GM18520 (cell line): ENCODE measurements around the gene CD93.

ENCODE experiments used
- ATAC-seq: cut with Tn5 transposase; IDR thresholded peaks from one replicate; pipeline ENCODE4 v1.9.1; 2021; ENCODE audit not compliant: unreplicated experiment

The CD93 gene

GRCh38 chr20:23120936-23121750 lies 35.0 kb upstream of the CD93 start:
- ATAC-seq, result no peak

- no peak for ATAC-seq
These were observed 34.1 kb upstream of the CD93 start for GRCh38 chr20:23120261-23120660.

- ATAC-seq, result no peak
These were observed 33.5 kb upstream of the CD93 start for GRCh38 chr20:23119456-23120216.

- no peak for ATAC-seq
These were observed 32.6 kb upstream of the CD93 start for GRCh38 chr20:23118766-23119165.

GRCh38 chr20:23118144-23118543 lies 32.0 kb upstream of the CD93 start:
- no peak for ATAC-seq

- ATAC-seq, result no peak
These were observed 31.6 kb upstream of the CD93 start for GRCh38 chr20:23117738-23118137.

- no peak for ATAC-seq
These were observed 30.4 kb upstream of the CD93 start for GRCh38 chr20:23116311-23117089.

- ATAC-seq, result no peak
These were observed 29.7 kb upstream of the CD93 start for GRCh38 chr20:23115822-23116221.

GRCh38 chr20:23114448-23115082 lies 28.4 kb upstream of the CD93 start:
- no peak for ATAC-seq

GRCh38 chr20:23114018-23114417 lies 27.9 kb upstream of the CD93 start:
- ATAC-seq, result no peak

GRCh38 chr20:23112595-23112994 lies 26.5 kb upstream of the CD93 start:
- ATAC-seq, result no peak

GRCh38 chr20:23111944-23112342 lies 25.8 kb upstream of the CD93 start:
- no peak for ATAC-seq

GRCh38 chr20:23111307-23111943 lies 25.3 kb upstream of the CD93 start:
- ATAC-seq, result no peak

GRCh38 chr20:23108871-23109270 lies 22.7 kb upstream of the CD93 start:
- ATAC-seq, result no peak

GRCh38 chr20:23107466-23107865 lies 21.3 kb upstream of the CD93 start:
- ATAC-seq, result no peak

- no peak for ATAC-seq
These were observed 20.2 kb upstream of the CD93 start for GRCh38 chr20:23106271-23106851.

- ATAC-seq, result no peak
These were observed 19.1 kb upstream of the CD93 start for GRCh38 chr20:23105193-23105592.

GRCh38 chr20:23103284-23104018 lies 17.3 kb upstream of the CD93 start:
- ATAC-seq, result no peak

GRCh38 chr20:23101696-23102406 lies 15.7 kb upstream of the CD93 start:
- ATAC-seq, result no peak
